Ishikawa (cell line): ENCODE results near the gene ELMO1.

ENCODE experiments used
- EP300 ChIP-seq: IDR thresholded peaks from 2 replicates; pipeline ENCODE4 v1.6.1; 2012; ENCODE audit warnings: borderline replicate concordance
- FOXM1 ChIP-seq: IDR thresholded peaks from 2 replicates; pipeline ENCODE4 v1.6.1; 2012; ENCODE audit warnings: low read depth, borderline replicate concordance
- RAD21 ChIP-seq: IDR thresholded peaks from 2 replicates; pipeline ENCODE4 v1.6.1; 2012; ENCODE audit warnings: low read depth
- YY1 ChIP-seq: IDR thresholded peaks from 2 replicates; pipeline ENCODE4 v1.6.1; 2012; ENCODE audit warnings: low read depth
- TF ChIP-seq, protein P1 (sequence below): IDR thresholded peaks from 2 replicates; pipeline ENCODE4 v1.6.1; 2012

DNA sequence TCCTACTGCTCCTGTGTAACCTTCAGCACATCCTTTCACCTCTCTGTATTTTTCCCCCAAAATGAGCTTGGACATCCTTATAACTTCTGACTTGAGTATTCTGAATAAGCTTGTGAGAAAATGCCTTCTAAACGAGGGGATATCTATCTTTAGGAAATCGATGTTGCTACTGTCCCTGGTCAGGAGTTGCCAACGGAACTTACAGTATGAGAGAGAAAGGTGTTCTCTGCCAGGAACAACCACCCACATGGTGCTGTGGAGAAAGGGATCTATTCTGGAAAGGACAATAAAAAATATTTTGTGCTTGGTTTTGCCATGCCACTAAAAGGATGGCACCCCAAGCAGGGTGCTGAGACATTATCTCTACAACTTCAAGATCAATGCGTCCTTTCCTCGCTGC, 537.8 kb downstream of the ELMO1 start:
- TF ChIP-seq RAD21 (no peak), YY1 (no peak), FOXM1 (no peak), EP300 (no peak)
- TF ChIP-seq, protein P1, sequence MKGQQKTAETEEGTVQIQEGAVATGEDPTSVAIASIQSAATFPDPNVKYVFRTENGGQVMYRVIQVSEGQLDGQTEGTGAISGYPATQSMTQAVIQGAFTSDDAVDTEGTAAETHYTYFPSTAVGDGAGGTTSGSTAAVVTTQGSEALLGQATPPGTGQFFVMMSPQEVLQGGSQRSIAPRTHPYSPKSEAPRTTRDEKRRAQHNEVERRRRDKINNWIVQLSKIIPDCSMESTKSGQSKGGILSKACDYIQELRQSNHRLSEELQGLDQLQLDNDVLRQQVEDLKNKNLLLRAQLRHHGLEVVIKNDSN: no peak
